OCI-LY7 (cell line): Measurements from ENCODE around the gene PLEKHM3. TPM values are rescaled to one million over a fixed set of nuclear protein-coding genes. Genes with fewer than 3 reads are reported as not detected.

Source experiments
- BruUV-seq: library from RNA; stranded (reverse); fragments of 400-500 nt; replicated peaks from 2 replicates; lab custom pipeline; 2021; lab: Mats Ljungman, UMichigan
- CTCF ChIA-PET: fragments of 300-600 bp; sonication (Branson Sonifier 250); formaldehyde crosslinking; loops from one replicate; lab custom pipeline; 2022; ENCODE audit warnings: antibody characterized with exemption; ENCODE audit not compliant: unreplicated experiment; lab: Charles Lee
- POLR2A ChIA-PET: fragments of 300-600 bp; sonication (Branson Sonifier 250); formaldehyde crosslinking; loops from one replicate; lab custom pipeline; 2022; ENCODE audit warnings: antibody characterized with exemption; lab: Charles Lee
- DNase-seq: peaks from one replicate; pipeline ENCODE4 v3.0.0-alpha.2; 2015; ENCODE audit warnings: low spot score
- H2AFZ ChIP-seq: fragments of 200-600 bp; sonication (generic), shearing (Covaris generic); 2 replicates; pipeline ENCODE4 v1.6.1; 2014; ENCODE audit warnings: mild to moderate bottlenecking, antibody characterized with exemption, low read length, moderate library complexity
- H3K27ac ChIP-seq: fragments of 200-600 bp; sonication (generic); 2 replicates; pipeline ENCODE4 v1.5.1; 2014; ENCODE audit warnings: mixed run types, low read depth, mild to moderate bottlenecking, moderate library complexity, low read length, inconsistent platforms; ENCODE audit not compliant: poor library complexity, severe bottlenecking
- H3K36me3 ChIP-seq: fragments of 200-600 bp; sonication (generic); 2 replicates; pipeline ENCODE4 v1.6.1; 2014; ENCODE audit warnings: mild to moderate bottlenecking, antibody characterized with exemption, low read length, moderate library complexity, mixed read lengths; ENCODE audit not compliant: insufficient read depth
- H3K4me1 ChIP-seq: fragments of 200-600 bp; sonication (generic); 2 replicates; pipeline ENCODE4 v1.5.1; 2014; ENCODE audit warnings: mild to moderate bottlenecking, low read length; ENCODE audit not compliant: insufficient read depth, poor library complexity, severe bottlenecking
- H3K4me2 ChIP-seq: fragments of 200-600 bp; sonication (generic); 2 replicates; pipeline ENCODE4 v1.6.1; 2014; ENCODE audit warnings: mild to moderate bottlenecking, low read length
- H3K4me3 ChIP-seq: fragments of 200-600 bp; sonication (generic); 2 replicates; pipeline ENCODE4 v1.5.1; 2014; ENCODE audit warnings: mild to moderate bottlenecking, low read depth, low read length; ENCODE audit not compliant: poor library complexity, severe bottlenecking
- H3K79me2 ChIP-seq: fragments of 200-600 bp; sonication (generic); 2 replicates; pipeline ENCODE4 v1.6.1; 2016; ENCODE audit warnings: low read depth, mild to moderate bottlenecking, low read length, moderate library complexity, mixed read lengths; ENCODE audit not compliant: insufficient read depth
- H3K9me2 ChIP-seq: fragments of 200-600 bp; sonication (generic); 2 replicates; pipeline ENCODE4 v1.6.1; 2016; ENCODE audit warnings: mild to moderate bottlenecking, low read length, mixed read lengths; ENCODE audit not compliant: insufficient read depth
- H3K9me3 ChIP-seq: fragments of 200-600 bp; sonication (generic); 2 replicates; pipeline ENCODE4 v1.6.1; 2014; ENCODE audit warnings: mild to moderate bottlenecking, mixed run types, low read length, mixed read lengths
- H4K20me1 ChIP-seq: fragments of 200-600 bp; sonication (generic); 2 replicates; pipeline ENCODE4 v1.6.1; 2014; ENCODE audit warnings: mild to moderate bottlenecking, antibody characterized with exemption, low read length, moderate library complexity, mixed read lengths; ENCODE audit not compliant: insufficient read depth
- EZH2phosphoT487 ChIP-seq: fragments of 200-600 bp; sonication (generic); IDR thresholded peaks from 2 replicates; pipeline ENCODE4 v1.6.1; 2018; ENCODE audit warnings: low read depth, borderline replicate concordance, mild to moderate bottlenecking, mixed run types, antibody characterized with exemption, low read length, moderate library complexity, mixed read lengths
- intact Hi-C: fragments of 100-400 bp; cut with micrococcal nuclease; formaldehyde crosslinking; loops from one replicate; pipeline ENCODE4 v1.10.0; 2022; ENCODE audit not compliant: unreplicated experiment
- total RNA-seq, 2 experiments: library from RNA; depleted of rRNA in 1 of 2; stranded (reverse); fragments of >200 nt in 1 of 2; shearing (Covaris generic) in 1 of 2; gene quantifications; 2 replicates each; pipeline ENCODE4 v1.2.3, GENCODE V29; 2014 to 2022
- TF ChIP-seq, protein P1 (sequence below): fragments of 200-600 bp; sonication (generic); conservative IDR thresholded peaks from 2 replicates; pipeline ENCODE4 v1.5.1; 2014; ENCODE audit warnings: mild to moderate bottlenecking, antibody characterized with exemption, low read length, moderate library complexity, mixed read lengths

PLEKHM3 gene
- total RNA-seq, 2 experiments from 2014 or later, result 3.7 to 6.3 TPM

DNA sequence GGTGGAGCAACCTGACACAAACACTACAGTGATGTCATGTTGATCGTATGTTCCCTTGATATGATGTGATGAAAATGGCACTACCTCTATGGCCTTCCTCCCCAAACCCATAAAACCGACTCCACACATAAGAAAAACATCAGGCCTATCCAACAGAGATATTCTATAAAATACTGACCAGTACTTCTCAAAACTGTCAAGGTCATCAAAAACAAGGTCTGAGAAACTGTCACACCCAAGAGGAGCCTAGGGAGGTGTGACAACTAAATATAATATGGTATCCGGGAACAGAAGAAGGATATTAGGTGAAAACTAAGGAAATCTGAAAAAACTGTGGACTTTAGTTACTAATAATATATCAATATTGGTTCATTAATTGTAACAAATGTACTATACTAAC is 169.7 kb downstream of the PLEKHM3 start:
- H3K4me1 ChIP-seq, result no peaks in the 10 kb centered on the region
- BruUV-seq, result no TSS peak
- H3K36me3 ChIP-seq, result no peaks in the 10 kb centered on the region
- DNase-seq, result no peak
- TF ChIP-seq, protein P1, sequence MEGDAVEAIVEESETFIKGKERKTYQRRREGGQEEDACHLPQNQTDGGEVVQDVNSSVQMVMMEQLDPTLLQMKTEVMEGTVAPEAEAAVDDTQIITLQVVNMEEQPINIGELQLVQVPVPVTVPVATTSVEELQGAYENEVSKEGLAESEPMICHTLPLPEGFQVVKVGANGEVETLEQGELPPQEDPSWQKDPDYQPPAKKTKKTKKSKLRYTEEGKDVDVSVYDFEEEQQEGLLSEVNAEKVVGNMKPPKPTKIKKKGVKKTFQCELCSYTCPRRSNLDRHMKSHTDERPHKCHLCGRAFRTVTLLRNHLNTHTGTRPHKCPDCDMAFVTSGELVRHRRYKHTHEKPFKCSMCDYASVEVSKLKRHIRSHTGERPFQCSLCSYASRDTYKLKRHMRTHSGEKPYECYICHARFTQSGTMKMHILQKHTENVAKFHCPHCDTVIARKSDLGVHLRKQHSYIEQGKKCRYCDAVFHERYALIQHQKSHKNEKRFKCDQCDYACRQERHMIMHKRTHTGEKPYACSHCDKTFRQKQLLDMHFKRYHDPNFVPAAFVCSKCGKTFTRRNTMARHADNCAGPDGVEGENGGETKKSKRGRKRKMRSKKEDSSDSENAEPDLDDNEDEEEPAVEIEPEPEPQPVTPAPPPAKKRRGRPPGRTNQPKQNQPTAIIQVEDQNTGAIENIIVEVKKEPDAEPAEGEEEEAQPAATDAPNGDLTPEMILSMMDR, result no peak
- no peak for TF ChIP-seq EZH2phosphoT487
- POLR2A ChIA-PET, result interaction anchor here (0.6 to 1.2 kb wide), 2 partner anchors 10 to 89 kb away, joined by 3 to 6 read pairs; no protein-coding TSS in a partner anchor
- H3K4me3 ChIP-seq, result no peak overlapping the region
- no peak overlapping the region for H3K27ac ChIP-seq
- no peaks in the 10 kb centered on the region for H3K9me3 ChIP-seq
- H3K79me2 ChIP-seq, result no peaks in the 10 kb centered on the region
- H4K20me1 ChIP-seq, result no peaks in the 10 kb centered on the region
- intact Hi-C loops, result no loop called here
- no peaks in the 10 kb centered on the region for H3K9me2 ChIP-seq
- no peak overlapping the region for H2AFZ ChIP-seq
- CTCF ChIA-PET, result no interaction called here
- H3K4me2 ChIP-seq, result no peak overlapping the region

DNA sequence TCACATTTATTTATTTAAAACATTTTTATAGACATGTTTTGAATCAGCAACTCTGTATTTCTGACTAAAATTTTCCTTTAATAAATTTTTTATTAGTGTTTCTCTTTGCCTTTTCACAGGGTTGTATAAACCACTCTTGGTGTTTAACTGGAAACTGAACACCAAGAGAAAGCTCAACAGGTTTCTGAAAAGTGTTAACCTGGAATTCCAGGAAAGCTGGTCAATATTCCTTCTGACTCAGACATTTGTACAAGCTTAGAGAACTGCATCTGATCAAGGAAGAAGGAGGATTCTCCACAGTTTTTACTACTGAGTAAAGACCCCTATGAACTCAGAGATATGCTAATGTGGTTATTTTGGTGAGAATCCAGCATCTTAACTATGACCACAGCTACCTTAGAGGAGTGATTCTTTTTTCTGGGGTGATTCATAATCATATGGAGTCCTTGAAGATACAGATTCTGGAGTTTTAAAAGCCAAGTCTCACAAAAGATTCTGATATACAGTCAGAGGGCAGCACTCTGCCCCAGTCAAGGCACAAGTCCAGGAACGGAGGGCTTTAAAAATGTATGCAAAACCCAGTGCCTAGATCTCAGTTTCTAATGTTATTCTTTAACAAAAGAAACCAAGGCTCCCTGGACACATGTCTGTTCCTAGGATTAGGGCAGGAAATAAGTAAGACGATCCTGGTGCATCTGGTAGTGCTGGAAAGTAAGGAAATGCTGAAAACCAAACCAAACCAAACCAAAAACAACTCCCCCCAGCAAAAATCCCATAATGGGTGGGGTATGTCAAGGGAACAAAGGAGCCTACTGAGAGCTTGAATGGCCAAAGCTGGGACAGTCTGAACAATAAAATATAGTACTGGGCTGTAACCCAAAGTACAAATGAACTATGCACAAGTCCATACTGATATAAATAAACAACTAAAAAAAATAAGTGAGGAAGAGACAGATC is 170.6 kb downstream of the PLEKHM3 start:
- Histone ChIP-seq H3K4me3 (no peak overlapping the region), H3K9me3 (no peaks in the 10 kb centered on the region), H3K79me2 (no peaks in the 10 kb centered on the region), H3K36me3 (no peaks in the 10 kb centered on the region), H2AFZ (no peak overlapping the region), H3K27ac (no peak overlapping the region), H4K20me1 (no peaks in the 10 kb centered on the region), H3K4me1 (no peaks in the 10 kb centered on the region), H3K9me2 (no peaks in the 10 kb centered on the region), H3K4me2 (no peak overlapping the region)
- no peak for DNase-seq
- intact Hi-C loops, result no loop called here
- POLR2A ChIA-PET, result interaction anchor here (0.5 to 1.2 kb wide), 3 partner anchors 9 to 319 kb away, joined by 3 to 6 read pairs (median 5); no protein-coding TSS in a partner anchor
- CTCF ChIA-PET, result no interaction called here
- no TSS peak for BruUV-seq
- TF ChIP-seq, protein P1, result no peak
- TF ChIP-seq EZH2phosphoT487, result no peak

DNA sequence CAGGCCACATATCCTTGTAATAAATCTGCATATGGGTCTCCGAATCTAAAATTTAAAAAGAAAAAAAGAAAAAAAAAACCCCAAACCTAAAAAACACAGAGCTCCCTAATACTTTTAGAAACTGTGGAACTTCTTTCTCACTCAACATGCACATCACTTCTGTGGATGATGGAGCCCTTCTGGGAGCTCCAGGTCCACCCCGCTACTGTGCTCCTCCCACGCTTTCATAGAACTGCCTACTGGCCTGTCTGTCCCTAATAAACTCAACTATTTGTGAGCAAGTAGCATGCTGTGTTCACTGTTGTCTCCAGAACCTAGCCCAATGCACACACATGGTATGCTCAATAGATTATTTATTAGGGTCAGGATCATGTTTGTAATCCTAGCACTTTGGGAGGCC is 172.5 kb downstream of the PLEKHM3 start:
- H3K4me1 ChIP-seq, result no peaks in the 10 kb centered on the region
- no peaks in the 10 kb centered on the region for H3K9me2 ChIP-seq
- H4K20me1 ChIP-seq, result no peaks in the 10 kb centered on the region
- H3K4me2 ChIP-seq, result no peak overlapping the region
- no peaks in the 10 kb centered on the region for H3K36me3 ChIP-seq
- DNase-seq, result no peak
- H3K27ac ChIP-seq, result no peak overlapping the region
- intact Hi-C loops, result no loop called here
- ChIA-PET CTCF (no interaction called here), POLR2A (no interaction called here)
- H2AFZ ChIP-seq, result no peak overlapping the region
- H3K9me3 ChIP-seq, result no peaks in the 10 kb centered on the region
- no peaks in the 10 kb centered on the region for H3K79me2 ChIP-seq
- no TSS peak for BruUV-seq
- TF ChIP-seq, protein P1, result no peak
- TF ChIP-seq EZH2phosphoT487, result no peak
- no peak overlapping the region for H3K4me3 ChIP-seq
